SU-DHL-6 (cell line): ENCODE results near the gene CDKAL1.

Source experiments
- EZH2phosphoT487 ChIP-seq: fragments of 200-600 bp; sonication (generic), shearing (Covaris generic); conservative IDR thresholded peaks from 2 replicates; pipeline ENCODE4 v1.6.1; 2018; ENCODE audit warnings: mild to moderate bottlenecking, antibody characterized with exemption, low read length, moderate library complexity, mixed read lengths
- TF ChIP-seq, protein P1 (sequence below): fragments of 200-600 bp; sonication (generic); IDR thresholded peaks from one replicate; pipeline ENCODE4 v1.5.1; 2017; ENCODE audit warnings: antibody characterized with exemption, mild to moderate bottlenecking, low read length, moderate library complexity; ENCODE audit not compliant: insufficient read depth, poor library complexity, severe bottlenecking

DNA sequence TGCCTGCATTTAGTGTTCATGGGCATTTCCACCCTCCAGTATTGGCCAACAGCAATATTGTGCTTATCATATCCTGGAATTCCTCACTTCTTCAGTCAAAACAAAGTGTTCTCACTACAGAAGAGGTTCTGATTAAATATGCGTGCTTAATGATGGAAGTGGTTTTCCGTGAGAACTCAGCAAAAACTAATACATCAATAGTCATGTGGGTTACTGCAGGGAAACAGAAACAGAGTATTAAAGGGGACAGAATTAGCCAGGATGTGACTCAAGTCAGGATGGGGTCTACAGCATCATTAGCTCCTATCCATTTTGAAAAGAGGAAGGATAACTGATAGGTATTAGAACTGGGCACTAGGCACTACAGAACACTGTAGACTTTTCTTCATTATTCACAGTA lies 384.6 kb downstream of the CDKAL1 start:
- no peak for TF ChIP-seq EZH2phosphoT487
- TF ChIP-seq, protein P1, sequence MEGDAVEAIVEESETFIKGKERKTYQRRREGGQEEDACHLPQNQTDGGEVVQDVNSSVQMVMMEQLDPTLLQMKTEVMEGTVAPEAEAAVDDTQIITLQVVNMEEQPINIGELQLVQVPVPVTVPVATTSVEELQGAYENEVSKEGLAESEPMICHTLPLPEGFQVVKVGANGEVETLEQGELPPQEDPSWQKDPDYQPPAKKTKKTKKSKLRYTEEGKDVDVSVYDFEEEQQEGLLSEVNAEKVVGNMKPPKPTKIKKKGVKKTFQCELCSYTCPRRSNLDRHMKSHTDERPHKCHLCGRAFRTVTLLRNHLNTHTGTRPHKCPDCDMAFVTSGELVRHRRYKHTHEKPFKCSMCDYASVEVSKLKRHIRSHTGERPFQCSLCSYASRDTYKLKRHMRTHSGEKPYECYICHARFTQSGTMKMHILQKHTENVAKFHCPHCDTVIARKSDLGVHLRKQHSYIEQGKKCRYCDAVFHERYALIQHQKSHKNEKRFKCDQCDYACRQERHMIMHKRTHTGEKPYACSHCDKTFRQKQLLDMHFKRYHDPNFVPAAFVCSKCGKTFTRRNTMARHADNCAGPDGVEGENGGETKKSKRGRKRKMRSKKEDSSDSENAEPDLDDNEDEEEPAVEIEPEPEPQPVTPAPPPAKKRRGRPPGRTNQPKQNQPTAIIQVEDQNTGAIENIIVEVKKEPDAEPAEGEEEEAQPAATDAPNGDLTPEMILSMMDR = no peak
